ENCODE data around the gene SETD1A.

Gene SETD1A

GRCh38 chr16:30956601-30957455 is 726 bp upstream of the SETD1A start:
- DNase-seq = peak; percentile 93

- DNase-seq = no peak
These were observed 873 bp downstream of the SETD1A start for GRCh38 chr16:30958175-30959079.

- DNase-seq = no peak
These were observed 3.8 kb downstream of the SETD1A start for GRCh38 chr16:30961384-30961783.

GRCh38 chr16:30963925-30964511 is 6.5 kb downstream of the SETD1A start:
- DNase-seq = no peak

- no peak for DNase-seq
These were observed 7.1 kb downstream of the SETD1A start for GRCh38 chr16:30964574-30965226.

- no peak for DNase-seq
These were observed 7.9 kb downstream of the SETD1A start for GRCh38 chr16:30965436-30965835.

- DNase-seq = no peak
These were observed 8.6 kb downstream of the SETD1A start for GRCh38 chr16:30966033-30966619.

- no peak for DNase-seq
These were observed 10.2 kb downstream of the SETD1A start for GRCh38 chr16:30967795-30968194.

GRCh38 chr16:30969246-30969842 is 11.8 kb downstream of the SETD1A start:
- no peak for DNase-seq

- no peak for DNase-seq
These were observed 13.7 kb downstream of the SETD1A start for GRCh38 chr16:30971298-30971697.

GRCh38 chr16:30972872-30973271 is 15.3 kb downstream of the SETD1A start:
- DNase-seq = no peak

- no peak for DNase-seq
These were observed 16.8 kb downstream of the SETD1A start for GRCh38 chr16:30974348-30974747.

- DNase-seq = no peak
These were observed 18.9 kb downstream of the SETD1A start for GRCh38 chr16:30976486-30976885.

- DNase-seq = peak; percentile 13
These were observed 19.9 kb downstream of the SETD1A start for GRCh38 chr16:30977502-30977901.

- DNase-seq = no peak
These were observed 21.8 kb downstream of the SETD1A start for GRCh38 chr16:30979170-30980022.

- no peak for DNase-seq
These were observed 22.4 kb downstream of the SETD1A start for GRCh38 chr16:30980023-30980371.

- DNase-seq = no peak
These were observed 22.9 kb downstream of the SETD1A start for GRCh38 chr16:30980434-30980833.

GRCh38 chr16:30980959-30981358 is 23.4 kb downstream of the SETD1A start:
- DNase-seq = no peak

GRCh38 chr16:30982548-30983288 is 25.2 kb downstream of the SETD1A start:
- DNase-seq = no peak

GRCh38 chr16:30983289-30983889 is 25.8 kb downstream of the SETD1A start:
- no peak for DNase-seq
